Sigmoid colon (tissue), 4 donors: ENCODE results near the gene CACNA1D.

Experiments used
- CTCF ChIP-seq, 4 experiments: fragments of 450-650 bp in 3 of 4; fragments of 200-600 bp in 1 of 4; IDR thresholded peaks; one replicate each; pipeline ENCODE4 v1.5.1; 2016 to 2019; ENCODE audit warnings: antibody characterized with exemption in 4 of 4, mild to moderate bottlenecking in 3 of 4, moderate library complexity in 2 of 4
- EP300 ChIP-seq, 4 donors: sonication (generic); formaldehyde crosslinking; IDR thresholded peaks; one replicate each; pipeline ENCODE4 v1.6.1; 2017; ENCODE audit warnings: antibody characterized with exemption in 4 of 4
- POLR2A ChIP-seq, 2 donors: fragments of 450-650 bp; IDR thresholded peaks; one replicate each; pipeline ENCODE4 v1.6.1; 2016; ENCODE audit warnings: antibody characterized with exemption in 2 of 2, mild to moderate bottlenecking in 2 of 2, moderate library complexity in 2 of 2

- TF ChIP-seq POLR2A (IDR thresholded peaks at IDR 0.05) (no peak), CTCF (IDR thresholded peaks at IDR 0.05) (no peak), EP300 (IDR thresholded peaks at IDR 0.05) (no peak)
Observed at GRCh38 chr3:53570081-53570480, 75.7 kb downstream of the CACNA1D start.
